Activated CD4-positive, alpha-beta memory T cell treated with anti-CD3 and anti-CD28 coated beads for 36 hours (primary cell): ENCODE measurements around the gene CFAP410. TPM values are rescaled to one million over a fixed set of nuclear protein-coding genes. Genes with fewer than 3 reads are reported as not detected.
A peak's percentile ranks its signal among the peaks of the same experiment; 100 is the strongest.
"Not testable (repeated sequence)": the region's sequence is repeated elsewhere in the genome, so short reads cannot be mapped to it uniquely, and the experiment has no call there.

ENCODE experiments used
- CTCF ChIA-PET: fragments of 350-600 bp; sonication (Branson Sonifier 250); formaldehyde crosslinking; loops from one replicate; lab custom pipeline; 2021; ENCODE audit warnings: antibody characterized with exemption, inconsistent platforms; lab: Charles Lee
- POLR2A ChIA-PET: fragments of 350-600 bp; sonication (Branson Sonifier 250); formaldehyde crosslinking; loops from one replicate; lab custom pipeline; 2021; ENCODE audit warnings: antibody characterized with exemption; lab: Charles Lee
- DNase-seq: peaks from one replicate; pipeline ENCODE4 v3.0.0-alpha.2; 2020
- H3K27ac Mint-ChIP-seq: one replicate; pipeline ENCODE4 v1.8.0; 2021; ENCODE audit warnings: mixed read lengths
- H3K27me3 Mint-ChIP-seq: one replicate; pipeline ENCODE4 v1.8.0; 2021; ENCODE audit warnings: mixed read lengths
- H3K36me3 Mint-ChIP-seq: one replicate; pipeline ENCODE4 v1.8.0; 2021; ENCODE audit warnings: mixed read lengths
- H3K4me1 Mint-ChIP-seq: one replicate; pipeline ENCODE4 v1.8.0; 2021; ENCODE audit warnings: low read depth, mixed read lengths
- H3K4me3 Mint-ChIP-seq: one replicate; pipeline ENCODE4 v1.8.0; 2021; ENCODE audit warnings: mild to moderate bottlenecking, mixed read lengths
- H3K9me3 Mint-ChIP-seq: one replicate; pipeline ENCODE4 v1.8.0; 2021; ENCODE audit warnings: mixed read lengths
- intact Hi-C: fragments of 100-400 bp; cut with micrococcal nuclease; formaldehyde crosslinking; loops from one replicate; pipeline ENCODE4 v1.15.1; 2023
- total RNA-seq, 2 experiments: library from RNA; stranded (reverse); gene quantifications; one replicate each; pipeline ENCODE4 v1.2.3, GENCODE V29; 2021

The CFAP410 gene
- total RNA-seq, 2 experiments from 2014 or later, result 11.1 to 11.7 TPM

- POLR2A ChIA-PET, result no interaction called here
- Mint-ChIP-seq H3K4me1 (no peaks in the 10 kb centered on the region), H3K36me3 (peaks cover 2% of the 10 kb centered on the region), H3K27me3 (no peaks in the 10 kb centered on the region), H3K9me3 (peaks cover 8% of the 10 kb centered on the region), H3K27ac (no peak overlapping the region), H3K4me3 (no peak overlapping the region)
- intact Hi-C loops, result no loop called here
- CTCF ChIA-PET, result no interaction called here
- no peak for DNase-seq
Measured at GRCh38 chr21:44365967-44366585, 26.9 kb upstream of the CFAP410 start.

GRCh38 chr21:44365251-44365966 lies 26.2 kb upstream of the CFAP410 start:
- Mint-ChIP-seq H3K27me3 (no peaks in the 10 kb centered on the region), H3K4me3 (no peak overlapping the region), H3K36me3 (peaks cover 2% of the 10 kb centered on the region), H3K4me1 (no peaks in the 10 kb centered on the region), H3K27ac (no peak overlapping the region), H3K9me3 (peaks cover 8% of the 10 kb centered on the region)
- ChIA-PET POLR2A (no interaction called here), CTCF (no interaction called here)
- intact Hi-C loops, result no loop called here
- DNase-seq, result no peak

DNA sequence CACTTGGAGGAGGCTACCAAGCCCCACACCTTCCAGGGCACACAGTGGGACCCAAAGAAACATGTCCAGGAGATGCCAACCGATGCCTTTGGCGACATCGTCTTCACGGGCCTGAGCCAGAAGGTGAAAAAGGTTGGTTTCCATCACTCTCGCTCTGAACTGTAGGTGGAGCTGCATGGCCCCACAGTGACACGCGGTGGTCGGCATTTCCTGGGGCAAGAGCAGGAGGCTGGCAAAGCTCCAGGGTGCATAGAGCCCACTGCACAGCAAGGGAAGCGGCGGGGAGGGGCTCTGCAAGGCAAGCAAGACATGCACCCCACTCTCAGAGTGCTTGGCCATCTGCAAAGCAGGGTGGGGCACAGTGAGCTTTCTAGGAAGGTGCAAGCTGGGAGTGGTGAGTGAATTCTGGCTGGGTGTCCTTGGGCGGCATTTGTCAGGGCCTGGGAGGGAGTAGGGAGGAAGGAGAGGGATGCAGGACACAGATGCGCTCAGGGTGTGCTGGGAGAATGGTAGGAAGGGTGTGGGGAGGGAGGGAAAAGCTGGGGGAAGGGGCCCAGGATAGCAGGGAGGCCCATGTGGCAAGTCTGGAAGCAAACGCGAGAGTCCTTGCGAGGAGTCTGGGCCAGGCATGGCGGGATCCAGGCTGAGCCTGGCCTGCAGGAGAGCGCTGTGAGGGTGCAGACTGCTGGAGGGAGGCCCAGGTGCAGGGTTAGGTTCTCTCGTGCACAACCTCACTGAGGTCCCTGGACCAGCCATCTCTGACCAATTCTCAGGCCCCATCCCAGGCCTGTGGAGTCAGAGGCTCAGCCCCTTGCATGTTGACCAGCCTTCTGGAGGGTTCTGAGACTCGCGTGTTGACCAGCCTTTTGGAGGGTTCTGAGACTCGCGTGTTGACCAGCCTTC lies 25.2 kb upstream of the CFAP410 start:
- Mint-ChIP-seq H3K4me1 (no peaks in the 10 kb centered on the region), H3K27ac (no peak overlapping the region), H3K4me3 (no peak overlapping the region), H3K9me3 (peaks cover 8% of the 10 kb centered on the region), H3K27me3 (no peaks in the 10 kb centered on the region), H3K36me3 (peaks cover 2% of the 10 kb centered on the region)
- POLR2A ChIA-PET, result no interaction called here
- intact Hi-C loops, result no loop called here
- DNase-seq, result no peak
- CTCF ChIA-PET, result no interaction called here

DNA sequence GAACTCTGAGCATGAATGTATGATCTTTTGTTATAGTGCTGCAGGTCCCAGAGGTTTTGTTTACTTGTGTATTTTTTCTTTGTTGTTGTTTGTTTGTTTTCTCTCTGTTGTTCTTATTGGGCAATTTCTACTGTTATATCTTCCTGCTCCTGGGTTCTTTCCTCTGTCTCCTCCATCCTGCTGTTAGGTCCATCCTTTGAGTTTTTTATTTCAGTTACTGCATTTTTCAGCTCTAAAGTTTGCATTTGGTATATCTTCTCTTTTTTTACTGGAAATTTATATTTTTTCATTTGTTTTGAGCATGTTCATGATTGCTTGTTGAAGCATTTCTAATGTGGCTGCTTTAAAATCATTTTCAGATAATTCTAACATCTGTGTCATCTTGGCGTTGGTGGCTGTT lies 24.1 kb upstream of the CFAP410 start:
- no peak overlapping the region for H3K4me3 Mint-ChIP-seq
- ChIA-PET POLR2A (no interaction called here), CTCF (no interaction called here)
- intact Hi-C loops, result no loop called here
- no peaks in the 10 kb centered on the region for H3K27me3 Mint-ChIP-seq
- peaks cover 8% of the 10 kb centered on the region for H3K9me3 Mint-ChIP-seq
- no peak overlapping the region for H3K27ac Mint-ChIP-seq
- H3K36me3 Mint-ChIP-seq, result peaks cover 2% of the 10 kb centered on the region
- no peak for DNase-seq
- H3K4me1 Mint-ChIP-seq, result no peaks in the 10 kb centered on the region

- DNase-seq, H3K27me3 Mint-ChIP-seq, H3K27ac Mint-ChIP-seq, H3K4me1 Mint-ChIP-seq, H3K9me3 Mint-ChIP-seq, H3K36me3 Mint-ChIP-seq, H3K4me3 Mint-ChIP-seq, POLR2A ChIA-PET, intact Hi-C loops: not testable (repeated sequence)
- CTCF ChIA-PET, result interaction anchor here (0.5 kb wide), 1 partner anchor 553 kb away, joined by 3 read pairs; no protein-coding TSS in a partner anchor
Measured at GRCh38 chr21:44361903-44362302, 22.7 kb upstream of the CFAP410 start.

DNA sequence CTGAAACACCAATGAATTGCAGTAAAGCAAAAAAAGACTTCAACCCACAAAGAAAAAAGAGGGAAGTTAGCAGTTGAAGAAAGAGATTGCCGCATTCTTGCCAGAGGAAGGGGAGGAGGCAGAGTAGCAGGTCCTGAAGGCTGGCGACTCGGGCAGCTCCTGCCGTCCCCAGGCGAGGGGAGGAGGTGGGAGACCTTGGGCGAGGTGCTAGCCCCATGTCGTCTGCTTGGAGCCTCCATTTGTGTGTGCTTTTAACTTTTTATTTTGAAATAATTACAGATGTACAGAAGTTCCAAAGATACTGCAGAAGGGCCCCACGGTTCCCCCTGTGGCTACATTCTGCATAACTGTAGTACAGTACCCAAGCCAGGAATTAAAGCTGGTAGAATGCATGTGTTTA lies 21.0 kb upstream of the CFAP410 start:
- Mint-ChIP-seq H3K36me3 (peaks cover 2% of the 10 kb centered on the region), H3K27me3 (no peaks in the 10 kb centered on the region), H3K4me1 (peaks cover 11% of the 10 kb centered on the region), H3K4me3 (no peak overlapping the region), H3K9me3 (peaks cover 8% of the 10 kb centered on the region), H3K27ac (no peak overlapping the region)
- CTCF ChIA-PET, result no interaction called here
- intact Hi-C loops, result no loop called here
- POLR2A ChIA-PET, result no interaction called here
- no peak for DNase-seq

- Mint-ChIP-seq H3K36me3 (peaks cover 2% of the 10 kb centered on the region), H3K9me3 (peaks cover 8% of the 10 kb centered on the region), H3K4me3 (no peak overlapping the region), H3K27ac (no peak overlapping the region), H3K4me1 (peaks cover 17% of the 10 kb centered on the region), H3K27me3 (no peaks in the 10 kb centered on the region)
- ChIA-PET CTCF (no interaction called here), POLR2A (no interaction called here)
- no peak for DNase-seq
- intact Hi-C loops, result no loop called here
Measured at GRCh38 chr21:44359396-44359795, 20.2 kb upstream of the CFAP410 start.

DNA sequence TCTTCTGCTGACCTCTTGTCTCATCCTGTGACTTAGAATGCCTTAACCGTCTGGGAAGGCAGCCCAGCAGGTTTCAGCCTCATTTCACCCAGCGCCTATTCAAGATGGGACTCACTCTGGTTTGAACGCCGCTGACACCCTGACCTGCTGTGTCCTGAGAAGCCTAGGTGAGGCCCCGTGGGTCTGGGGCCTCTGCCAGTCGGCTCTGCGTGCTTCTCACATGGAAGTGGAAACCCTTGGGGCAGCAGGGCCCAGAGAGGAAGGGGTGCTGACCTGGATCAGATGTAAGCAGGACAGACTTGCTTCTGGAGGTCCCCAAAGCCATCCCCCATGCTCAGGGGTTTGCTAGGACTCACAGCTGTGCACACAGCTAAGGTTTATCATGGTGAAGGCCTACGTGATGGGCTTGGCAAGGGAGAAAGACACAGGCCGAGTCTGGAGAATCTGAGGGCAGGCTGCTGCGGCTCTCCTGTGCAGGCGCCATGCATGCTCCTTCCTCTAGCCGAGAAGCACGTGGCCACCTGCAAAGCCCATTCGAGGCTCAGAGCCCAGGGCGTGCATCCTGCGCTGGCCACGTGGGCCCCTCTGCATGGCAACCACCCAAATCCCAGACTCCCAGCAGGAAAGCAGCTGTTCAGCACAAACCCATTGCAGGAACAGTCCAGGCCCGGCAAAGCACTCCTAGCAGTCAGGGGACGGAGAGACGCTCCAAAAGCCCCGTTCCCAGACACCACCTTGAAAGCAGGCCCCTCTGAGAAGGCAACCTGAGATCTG lies 18.1 kb upstream of the CFAP410 start:
- H3K9me3 Mint-ChIP-seq, result no peaks in the 10 kb centered on the region
- H3K4me1 Mint-ChIP-seq, result peaks cover 37% of the 10 kb centered on the region
- H3K27ac Mint-ChIP-seq, result no peak overlapping the region
- DNase-seq, result no peak
- intact Hi-C loops, result no loop called here
- ChIA-PET POLR2A (no interaction called here), CTCF (no interaction called here)
- H3K27me3 Mint-ChIP-seq, result peaks cover 1% of the 10 kb centered on the region
- no peak overlapping the region for H3K4me3 Mint-ChIP-seq
- no peaks in the 10 kb centered on the region for H3K36me3 Mint-ChIP-seq

DNA sequence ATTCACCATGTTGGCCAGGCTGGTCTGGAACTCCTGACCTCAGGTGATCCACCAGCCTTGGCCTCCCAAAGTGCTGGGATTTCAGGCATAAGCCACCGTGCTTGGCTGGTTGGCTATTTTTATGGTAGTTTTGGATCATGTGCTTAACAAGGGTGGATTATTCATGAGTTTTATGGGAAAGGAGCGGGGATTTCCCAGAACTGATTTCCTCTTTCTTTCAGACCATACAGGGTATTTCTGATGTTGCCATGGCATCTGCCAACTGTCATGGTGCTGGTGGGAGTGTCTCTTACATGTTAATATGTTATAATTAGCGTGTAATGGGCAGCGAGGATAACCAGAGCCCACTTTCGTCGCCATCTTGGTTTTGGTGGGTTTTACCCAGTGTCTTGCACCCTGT lies 17.4 kb upstream of the CFAP410 start:
- ChIA-PET CTCF (no interaction called here), POLR2A (no interaction called here)
- intact Hi-C loops, result no loop called here
- Mint-ChIP-seq H3K9me3 (no peaks in the 10 kb centered on the region), H3K27ac (no peak overlapping the region), H3K36me3 (no peaks in the 10 kb centered on the region), H3K27me3 (peaks cover 1% of the 10 kb centered on the region), H3K4me1 (peaks cover 38% of the 10 kb centered on the region), H3K4me3 (peak overlapping the region; percentile 12)
- DNase-seq, result no peak

GRCh38 chr21:44356160-44356559 lies 17.0 kb upstream of the CFAP410 start:
- no peak for DNase-seq
- Mint-ChIP-seq H3K36me3 (no peaks in the 10 kb centered on the region), H3K27ac (no peak overlapping the region), H3K4me1 (peaks cover 38% of the 10 kb centered on the region), H3K9me3 (no peaks in the 10 kb centered on the region), H3K4me3 (no peak overlapping the region), H3K27me3 (peaks cover 4% of the 10 kb centered on the region)
- ChIA-PET CTCF (interaction anchor here (1.5 to 1.7 kb wide), 2 partner anchors 58 to 124 kb away, joined by 4 to 5 read pairs; no protein-coding TSS in a partner anchor), POLR2A (no interaction called here)
- intact Hi-C loops, result no loop called here

- Mint-ChIP-seq H3K27ac (no peak overlapping the region), H3K4me3 (no peak overlapping the region), H3K9me3 (no peaks in the 10 kb centered on the region), H3K36me3 (no peaks in the 10 kb centered on the region), H3K4me1 (peaks cover 38% of the 10 kb centered on the region), H3K27me3 (peaks cover 6% of the 10 kb centered on the region)
- CTCF ChIA-PET, result interaction anchor here (1.5 to 1.7 kb wide), 2 partner anchors 57 to 125 kb away, joined by 4 to 5 read pairs; no protein-coding TSS in a partner anchor
- POLR2A ChIA-PET, result no interaction called here
- DNase-seq, result peak; percentile 36
- intact Hi-C loops, result no loop called here
Measured at GRCh38 chr21:44354775-44355771, 15.9 kb upstream of the CFAP410 start.
